Epithelial cell of proximal tubule (primary cell): ENCODE data around the gene ZFP1. TPM values are rescaled to one million over a fixed set of nuclear protein-coding genes. Genes with fewer than 3 reads are reported as not detected.

Experiments
- DNase-seq: peaks from one replicate; pipeline ENCODE4 v3.0.0-alpha.2; 2011; ENCODE audit warnings: low read depth
- H3K4me3 ChIP-seq: 2 replicates; pipeline ENCODE4 v1.5.1; 2011; ENCODE audit warnings: low read depth, mild to moderate bottlenecking, low read length
- CTCF ChIP-seq: conservative IDR thresholded peaks from 2 replicates; pipeline ENCODE4 v1.5.1; 2012; ENCODE audit warnings: low read depth, mild to moderate bottlenecking, low read length
- total RNA-seq: library from RNA; depleted of rRNA; stranded (reverse); fragments of >200 nt; gene quantifications from 2 replicates; pipeline ENCODE4 v1.2.3, GENCODE V29; 2015

ZFP1 gene
- total RNA-seq, 1 donor from 2014 or later, result 8.1 TPM

GRCh38 chr16:75138636-75139035 is 9.7 kb upstream of the ZFP1 start:
- no peak overlapping the region for H3K4me3 ChIP-seq
- no peak for TF ChIP-seq CTCF
- no peak for DNase-seq

- no peak for TF ChIP-seq CTCF
- DNase-seq, result no peak
- no peak overlapping the region for H3K4me3 ChIP-seq
Measured at GRCh38 chr16:75139498-75139897, 8.8 kb upstream of the ZFP1 start.

- DNase-seq, result no peak
- TF ChIP-seq CTCF, result no peak
Measured at GRCh38 chr16:75143941-75144340, 4.4 kb upstream of the ZFP1 start.

GRCh38 chr16:75147968-75148310 is 385 bp upstream of the ZFP1 start:
- DNase-seq, result no peak
- peak overlapping the region; percentile 94 for H3K4me3 ChIP-seq
- TF ChIP-seq CTCF, result no peak

More at GRCh38 chr16:75143941-75144340, 4.4 kb upstream of the ZFP1 start:
- H3K4me3 ChIP-seq, result no peak overlapping the region

- TF ChIP-seq CTCF, result no peak
- no peak for DNase-seq
Measured at GRCh38 chr16:75151798-75152197, 3.5 kb downstream of the ZFP1 start.

GRCh38 chr16:75152635-75153034 is 4.3 kb downstream of the ZFP1 start:
- no peak for DNase-seq
- no peak overlapping the region for H3K4me3 ChIP-seq
- TF ChIP-seq CTCF, result no peak

More at GRCh38 chr16:75151798-75152197, 3.5 kb downstream of the ZFP1 start:
- no peak overlapping the region for H3K4me3 ChIP-seq

- no peak overlapping the region for H3K4me3 ChIP-seq
- DNase-seq, result no peak
- TF ChIP-seq CTCF, result no peak
Measured at GRCh38 chr16:75160386-75160785, 12.1 kb downstream of the ZFP1 start.
